Spleen (tissue), 7 donors: Measurements from ENCODE around the gene UCK1.

ENCODE experiments used
- POLR2A ChIP-seq, 3 donors: fragments of 450-650 bp; IDR thresholded peaks; one replicate each; pipeline ENCODE4 v1.5.1; 2017; ENCODE audit warnings: antibody characterized with exemption in 3 of 3, mild to moderate bottlenecking in 1 of 3
- TF ChIP-seq, protein P1 (sequence below), 11 experiments: fragments of 200-600 bp in 7 of 11; fragments of 450-650 bp in 4 of 11; sonication (generic) in 4 of 11; IDR thresholded peaks in 8 of 11; conservative IDR thresholded peaks in 3 of 11; 1 replicate in 7 of 11; 2 replicates in 4 of 11; pipeline versions ENCODE4 v1.4.0 to v1.8.0; 2016 to 2021; ENCODE audit warnings: antibody characterized with exemption in 11 of 11, inconsistent platforms in 4 of 11, mild to moderate bottlenecking in 1 of 11
- donor health status: DM: no; HTN: no; CAD: no; lungs with moderate emphysema.
- donor health status: DM: no; HTN: no; CAD: no.
- donor health status: DM: no; HTN: no; CAD: no.

DNA sequence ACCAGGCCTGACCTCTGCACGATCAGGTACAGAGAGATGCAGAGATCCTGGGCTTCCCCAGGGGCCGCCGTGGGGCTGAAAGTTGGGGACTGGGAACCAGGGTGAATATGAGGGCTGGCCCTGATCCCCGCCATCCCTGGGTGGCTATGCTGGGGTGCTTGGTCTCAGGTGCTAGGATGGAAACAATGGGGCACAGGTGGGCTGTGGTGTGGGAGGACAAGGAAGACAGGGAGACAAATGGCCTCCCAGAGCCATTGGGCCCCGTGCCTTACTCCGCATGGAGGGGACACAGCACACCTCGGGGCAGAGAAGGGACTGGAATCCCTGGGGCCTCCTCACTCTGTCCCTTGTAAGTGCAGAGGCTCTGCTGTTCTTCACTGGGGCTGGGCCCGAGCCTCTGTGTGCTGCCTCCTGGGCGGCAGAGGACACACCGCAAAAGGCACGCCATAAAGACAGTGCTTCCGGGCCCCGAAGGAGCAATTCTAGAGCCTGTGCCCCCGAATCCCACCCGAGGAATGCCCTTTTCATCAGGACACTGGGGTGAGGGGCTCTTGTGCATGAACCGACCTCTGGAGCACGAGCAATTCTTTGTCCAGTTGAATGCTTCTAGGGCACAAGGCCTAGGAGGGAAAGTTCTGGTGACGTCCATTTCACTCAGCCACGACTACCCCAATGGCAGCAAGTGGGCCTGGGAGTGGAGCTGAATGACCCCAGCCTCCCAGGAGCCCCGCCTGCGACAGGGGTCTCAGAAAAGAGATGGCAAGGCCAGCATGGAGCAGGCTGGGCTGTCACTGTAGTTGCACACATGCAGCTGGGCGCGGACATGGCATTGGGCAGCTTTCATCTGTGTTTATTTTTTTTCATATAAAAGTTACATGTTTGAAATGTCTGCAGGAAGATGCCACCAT, 45.1 kb upstream of the UCK1 start:
- TF ChIP-seq, protein P1, sequence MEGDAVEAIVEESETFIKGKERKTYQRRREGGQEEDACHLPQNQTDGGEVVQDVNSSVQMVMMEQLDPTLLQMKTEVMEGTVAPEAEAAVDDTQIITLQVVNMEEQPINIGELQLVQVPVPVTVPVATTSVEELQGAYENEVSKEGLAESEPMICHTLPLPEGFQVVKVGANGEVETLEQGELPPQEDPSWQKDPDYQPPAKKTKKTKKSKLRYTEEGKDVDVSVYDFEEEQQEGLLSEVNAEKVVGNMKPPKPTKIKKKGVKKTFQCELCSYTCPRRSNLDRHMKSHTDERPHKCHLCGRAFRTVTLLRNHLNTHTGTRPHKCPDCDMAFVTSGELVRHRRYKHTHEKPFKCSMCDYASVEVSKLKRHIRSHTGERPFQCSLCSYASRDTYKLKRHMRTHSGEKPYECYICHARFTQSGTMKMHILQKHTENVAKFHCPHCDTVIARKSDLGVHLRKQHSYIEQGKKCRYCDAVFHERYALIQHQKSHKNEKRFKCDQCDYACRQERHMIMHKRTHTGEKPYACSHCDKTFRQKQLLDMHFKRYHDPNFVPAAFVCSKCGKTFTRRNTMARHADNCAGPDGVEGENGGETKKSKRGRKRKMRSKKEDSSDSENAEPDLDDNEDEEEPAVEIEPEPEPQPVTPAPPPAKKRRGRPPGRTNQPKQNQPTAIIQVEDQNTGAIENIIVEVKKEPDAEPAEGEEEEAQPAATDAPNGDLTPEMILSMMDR (IDR thresholded peaks at IDR 0.05 in 8 of 11, conservative IDR thresholded peaks at IDR 0.05 in 3 of 11), result no peak
- TF ChIP-seq POLR2A (IDR thresholded peaks at IDR 0.05), result no peak
